Immature natural killer cell (primary cell): ENCODE results near the gene POMT1. TPM values are rescaled to one million over a fixed set of nuclear protein-coding genes. Genes with fewer than 3 reads are reported as not detected.
"Not testable (repeated sequence)": the region's sequence is repeated elsewhere in the genome, so short reads cannot be mapped to it uniquely, and the experiment has no call there.

Source experiments
- DNase-seq, 3 donors: peaks; one replicate each; pipeline ENCODE4 v3.0.0; 2022; ENCODE audit warnings: mixed read lengths in 1 of 3
- H3K27ac Mint-ChIP-seq, 6 donors: one replicate each; pipeline ENCODE4 v1.8.0; 2020; ENCODE audit warnings: mixed read lengths in 6 of 6, mild to moderate bottlenecking in 5 of 6, inconsistent platforms in 4 of 6, moderate library complexity in 3 of 6
- H3K27me3 Mint-ChIP-seq, 3 donors: one replicate each; pipeline ENCODE4 v1.8.0; 2020 to 2021; ENCODE audit warnings: low read depth in 3 of 3, mild to moderate bottlenecking in 3 of 3, mixed read lengths in 3 of 3, moderate library complexity in 3 of 3, inconsistent platforms in 1 of 3
- H3K36me3 Mint-ChIP-seq, 3 donors: one replicate each; pipeline ENCODE4 v1.8.0; 2020; ENCODE audit warnings: mixed read lengths in 3 of 3, inconsistent platforms in 2 of 3, mild to moderate bottlenecking in 2 of 3
- H3K4me1 Mint-ChIP-seq, 2 donors: one replicate each; pipeline ENCODE4 v1.8.0; 2020; ENCODE audit warnings: inconsistent platforms in 2 of 2, mild to moderate bottlenecking in 2 of 2, mixed read lengths in 2 of 2, moderate library complexity in 1 of 2
- H3K4me3 Mint-ChIP-seq, 5 donors: one replicate each; pipeline ENCODE4 v1.8.0; 2020; ENCODE audit warnings: mild to moderate bottlenecking in 5 of 5, mixed read lengths in 5 of 5, inconsistent platforms in 3 of 5, moderate library complexity in 3 of 5
- H3K9me3 Mint-ChIP-seq, 6 donors: one replicate each; pipeline ENCODE4 v1.8.0; 2020; ENCODE audit warnings: mild to moderate bottlenecking in 6 of 6, mixed read lengths in 6 of 6, inconsistent platforms in 4 of 6, moderate library complexity in 3 of 6
- polyA plus RNA-seq, 3 donors: library from polyadenylated mRNA; unstranded; fragments of 300-500 nt; fragmentation: Illumina TruSeq; gene quantifications; one replicate each; pipeline ENCODE4 v1.2.3, GENCODE V29; 2021

POMT1 gene
- polyA plus RNA-seq, 3 donors from 2014 or later, result 4.8 to 10.4 (median 8.0) TPM

GRCh38 chr9:131492070-131492469, 10.6 kb upstream of the POMT1 start:
- H3K9me3 Mint-ChIP-seq, result no peaks in the 10 kb centered on the region
- H3K36me3 Mint-ChIP-seq, result peaks cover 13 to 64% (median 37%) of the 10 kb centered on the region in 3 donors

GRCh38 chr9:131494296-131494870, 8.3 kb upstream of the POMT1 start:
- Mint-ChIP-seq H3K9me3 (no peaks in the 10 kb centered on the region), H3K4me3 (no peak overlapping the region), H3K4me1 (peaks cover 0 to under 1% of the 10 kb centered on the region in 2 donors), H3K27ac (peak overlapping the region in 1 of 6 donors; percentile 35), H3K27me3 (peaks cover 6 to 23% (median 13%) of the 10 kb centered on the region in 3 donors), H3K36me3 (peaks cover 13 to 52% (median 26%) of the 10 kb centered on the region in 3 donors)
- no peak for DNase-seq

More at GRCh38 chr9:131492070-131492469, 10.6 kb upstream of the POMT1 start:
- Mint-ChIP-seq H3K27me3 (peaks cover 3 to 18% (median 17%) of the 10 kb centered on the region in 3 donors), H3K4me1 (peaks cover 0 to 4% of the 10 kb centered on the region in 2 donors), H3K4me3 (no peak overlapping the region), H3K27ac (peak overlapping the region in 2 of 6 donors; percentile 32 to 41)
- DNase-seq, result no peak

DNA sequence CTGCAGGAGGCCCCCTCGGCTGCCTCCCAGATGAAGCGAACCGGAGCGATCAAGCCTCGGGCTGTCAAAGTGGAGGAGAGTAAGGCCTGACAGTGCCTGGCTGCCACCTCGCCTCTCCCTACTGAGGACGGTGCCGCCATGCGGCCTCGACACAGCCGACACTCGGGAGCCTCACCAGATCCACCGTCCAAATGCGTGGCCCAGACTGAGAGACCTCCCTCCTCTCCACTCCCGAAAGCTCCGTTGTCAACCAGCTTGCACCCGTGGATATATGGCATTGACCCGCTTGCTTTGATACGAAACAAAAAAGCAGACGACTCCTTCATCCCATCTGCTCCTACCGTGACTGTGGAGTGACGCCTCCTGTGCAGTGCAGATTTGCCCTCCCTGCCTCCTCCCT, 6.9 kb upstream of the POMT1 start:
- H3K4me3 Mint-ChIP-seq, result no peak overlapping the region
- H3K27ac Mint-ChIP-seq, result peak overlapping the region in 1 of 6 donors; percentile 45
- peaks cover 12 to 14% of the 10 kb centered on the region in 2 donors for H3K4me1 Mint-ChIP-seq
- H3K27me3 Mint-ChIP-seq, result peaks cover 9 to 27% (median 19%) of the 10 kb centered on the region in 3 donors
- no peaks in the 10 kb centered on the region for H3K9me3 Mint-ChIP-seq
- peaks cover 8 to 42% (median 15%) of the 10 kb centered on the region in 3 donors for H3K36me3 Mint-ChIP-seq
- DNase-seq, result no peak

GRCh38 chr9:131496844-131497405, 5.8 kb upstream of the POMT1 start:
- Mint-ChIP-seq H3K4me3 (no peak overlapping the region), H3K9me3 (no peaks in the 10 kb centered on the region), H3K36me3 (peaks cover 5 to 34% (median 10%) of the 10 kb centered on the region in 3 donors), H3K4me1 (peaks cover 21 to 22% of the 10 kb centered on the region in 2 donors), H3K27ac (peak overlapping the region in 1 of 6 donors; percentile 29), H3K27me3 (peaks cover 9 to 27% (median 25%) of the 10 kb centered on the region in 3 donors)
- no peak for DNase-seq

DNA sequence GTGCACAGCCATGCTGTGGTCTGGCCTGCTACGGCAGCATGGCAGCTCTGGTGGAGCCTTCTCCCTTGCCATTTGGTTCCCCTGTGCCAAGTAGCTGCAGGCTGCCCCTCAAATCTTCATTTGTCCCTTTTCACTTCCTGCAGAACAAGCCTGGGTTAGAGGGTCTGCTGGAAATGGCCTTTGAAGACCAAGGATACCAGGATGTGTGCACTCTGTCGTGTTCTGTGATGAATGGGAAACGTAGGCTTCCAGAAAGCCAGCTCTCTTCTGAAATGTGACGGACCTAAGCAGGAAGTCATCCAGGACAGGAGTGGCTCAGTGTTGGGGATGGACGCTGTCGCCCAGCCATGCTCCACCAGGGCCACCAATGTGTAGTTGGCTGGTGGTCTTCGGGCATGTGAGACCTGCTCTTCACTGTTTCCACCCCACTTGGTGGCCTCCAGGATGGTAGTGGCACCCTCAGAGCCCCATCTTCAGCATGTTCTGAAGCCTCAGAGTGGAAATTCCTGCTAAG, 3.4 kb upstream of the POMT1 start:
- peaks cover 16 to 32% (median 17%) of the 10 kb centered on the region in 3 donors for H3K27me3 Mint-ChIP-seq
- H3K36me3 Mint-ChIP-seq, result peaks cover 0 to 17% (median 0%) of the 10 kb centered on the region in 3 donors
- DNase-seq, result no peak
- peaks cover 35% of the 10 kb centered on the region in 2 donors for H3K4me1 Mint-ChIP-seq
- no peak overlapping the region for H3K4me3 Mint-ChIP-seq
- peak overlapping the region; percentile 2 to 83 (median 69) for H3K27ac Mint-ChIP-seq
- H3K9me3 Mint-ChIP-seq, result no peaks in the 10 kb centered on the region

GRCh38 chr9:131500377-131500776, 2.3 kb upstream of the POMT1 start:
- Mint-ChIP-seq H3K4me1 (peaks cover 40 to 45% of the 10 kb centered on the region in 2 donors), H3K9me3 (no peaks in the 10 kb centered on the region), H3K4me3 (peak overlapping the region; percentile 53 to 92 (median 78)), H3K27me3 (peaks cover 16 to 33% (median 17%) of the 10 kb centered on the region in 3 donors), H3K27ac (peak overlapping the region; percentile 31 to 85 (median 80)), H3K36me3 (peaks cover 0 to 14% (median 0%) of the 10 kb centered on the region in 3 donors)
- DNase-seq, result peak; percentile 59 to 63 (median 60)

DNA sequence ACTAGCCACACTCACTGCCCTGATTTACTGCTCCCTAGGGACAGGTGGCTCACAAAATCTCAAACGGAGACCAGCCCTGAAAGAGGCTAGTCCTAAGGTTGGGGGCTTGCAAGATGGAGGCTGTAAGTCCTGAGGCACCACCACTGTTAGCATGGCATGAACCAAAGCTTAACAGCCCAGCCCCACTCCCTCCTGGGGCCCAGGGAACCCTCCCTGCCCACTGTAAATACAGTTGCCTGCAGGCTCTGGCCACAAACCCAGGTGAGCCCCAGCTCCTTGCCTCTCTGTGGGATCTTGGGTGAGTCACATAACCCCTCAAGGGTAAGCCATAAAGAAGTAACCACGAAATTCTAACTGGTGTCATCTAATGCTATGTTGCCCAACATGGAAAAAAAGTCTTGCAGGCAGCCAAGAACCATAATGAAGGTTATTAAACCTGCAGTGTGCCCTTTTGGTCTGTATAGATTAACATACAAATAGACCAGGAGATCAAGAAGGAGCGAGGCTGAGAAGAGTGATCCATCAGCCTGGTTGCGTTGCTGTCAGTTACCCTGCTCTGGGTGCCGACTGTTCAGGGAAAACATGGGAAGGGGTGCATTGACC, 1.7 kb upstream of the POMT1 start:
- H3K36me3 Mint-ChIP-seq, result peaks cover 0 to 11% (median 1%) of the 10 kb centered on the region in 3 donors
- H3K27ac Mint-ChIP-seq, result peak overlapping the region; percentile 31 to 85 (median 80)
- H3K4me3 Mint-ChIP-seq, result peak overlapping the region; percentile 69 to 92 (median 82)
- H3K4me1 Mint-ChIP-seq, result peaks cover 40 to 46% of the 10 kb centered on the region in 2 donors
- peaks cover 14 to 33% (median 17%) of the 10 kb centered on the region in 3 donors for H3K27me3 Mint-ChIP-seq
- peak in 2 of 3 donors; percentile 12 to 17 for DNase-seq
- H3K9me3 Mint-ChIP-seq, result no peaks in the 10 kb centered on the region

- Mint-ChIP-seq H3K9me3 (no peaks in the 10 kb centered on the region), H3K4me3 (peak overlapping the region; percentile 88 to 93 (median 92)), H3K36me3 (peaks cover 0 to 16% (median 4%) of the 10 kb centered on the region in 3 donors), H3K27me3 (peaks cover 10 to 24% (median 14%) of the 10 kb centered on the region in 3 donors), H3K27ac (peak overlapping the region in 5 of 6 donors; percentile 76 to 81 (median 80)), H3K4me1 (peaks cover 40 to 50% of the 10 kb centered on the region in 2 donors)
- peak in 2 of 3 donors; percentile 19 to 20 for DNase-seq
These were observed 1.1 kb downstream of the POMT1 start for GRCh38 chr9:131503626-131504465.

- H3K27me3 Mint-ChIP-seq, result peaks cover 9 to 18% (median 10%) of the 10 kb centered on the region in 3 donors
- no peaks in the 10 kb centered on the region for H3K9me3 Mint-ChIP-seq
- H3K4me3 Mint-ChIP-seq, result peak overlapping the region in 3 of 5 donors; percentile 38 to 52 (median 44)
- peaks cover 5 to 21% (median 9%) of the 10 kb centered on the region in 3 donors for H3K36me3 Mint-ChIP-seq
- DNase-seq, result no peak
- H3K27ac Mint-ChIP-seq, result no peak overlapping the region
- peaks cover 35 to 44% of the 10 kb centered on the region in 2 donors for H3K4me1 Mint-ChIP-seq
These were observed 2.3 kb downstream of the POMT1 start for GRCh38 chr9:131505012-131505411.

GRCh38 chr9:131511416-131511815, 8.7 kb downstream of the POMT1 start:
- no peak overlapping the region for H3K4me3 Mint-ChIP-seq
- DNase-seq, result no peak
- peaks cover 6 to 9% of the 10 kb centered on the region in 2 donors for H3K4me1 Mint-ChIP-seq
- no peaks in the 10 kb centered on the region for H3K9me3 Mint-ChIP-seq
- peaks cover 0 to 2% (median 0%) of the 10 kb centered on the region in 3 donors for H3K27me3 Mint-ChIP-seq
- peaks cover 8 to 41% (median 11%) of the 10 kb centered on the region in 3 donors for H3K36me3 Mint-ChIP-seq
- no peak overlapping the region for H3K27ac Mint-ChIP-seq

- no peaks in the 10 kb centered on the region for H3K9me3 Mint-ChIP-seq
- H3K4me1 Mint-ChIP-seq, result peaks cover 6 to 9% of the 10 kb centered on the region in 2 donors
- H3K36me3 Mint-ChIP-seq, result peaks cover 8 to 38% (median 11%) of the 10 kb centered on the region in 3 donors
- H3K27ac Mint-ChIP-seq, result no peak overlapping the region
- H3K27me3 Mint-ChIP-seq, result peaks cover 0 to 2% (median 0%) of the 10 kb centered on the region in 3 donors
- no peak for DNase-seq
- no peak overlapping the region for H3K4me3 Mint-ChIP-seq
These were observed 9.2 kb downstream of the POMT1 start for GRCh38 chr9:131511880-131512279.

DNA sequence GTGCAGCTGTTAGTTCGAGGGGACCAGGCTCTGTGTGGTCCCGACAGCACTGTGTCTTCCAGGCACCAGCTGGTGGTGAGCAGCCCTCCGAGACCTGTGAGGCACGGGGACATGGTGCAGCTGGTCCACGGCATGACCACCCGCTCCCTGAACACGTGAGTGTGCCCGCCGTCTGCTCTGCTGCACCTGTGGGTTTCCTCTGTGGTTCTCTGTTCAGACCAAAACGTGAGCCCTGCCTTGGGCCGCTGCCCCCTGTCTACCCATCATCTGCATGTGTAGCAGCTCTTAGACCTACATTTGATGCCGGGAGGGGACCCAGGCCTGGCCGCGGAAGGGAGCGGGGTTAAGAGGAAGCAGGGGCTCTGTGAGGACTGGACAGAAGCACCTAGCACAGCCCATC, 10.5 kb downstream of the POMT1 start:
- H3K27ac Mint-ChIP-seq, result peak overlapping the region in 1 of 6 donors; percentile 21
- peak; percentile 19 to 45 (median 24) for DNase-seq
- peaks cover 6 to 9% of the 10 kb centered on the region in 2 donors for H3K4me1 Mint-ChIP-seq
- peak overlapping the region in 1 of 5 donors; percentile 27 for H3K4me3 Mint-ChIP-seq
- no peaks in the 10 kb centered on the region for H3K9me3 Mint-ChIP-seq
- peaks cover 0 to 3% (median 2%) of the 10 kb centered on the region in 3 donors for H3K27me3 Mint-ChIP-seq
- H3K36me3 Mint-ChIP-seq, result peaks cover 12 to 46% (median 17%) of the 10 kb centered on the region in 3 donors

GRCh38 chr9:131515559-131516031, 12.9 kb downstream of the POMT1 start:
- not testable (repeated sequence) for H3K27me3 Mint-ChIP-seq, H3K9me3 Mint-ChIP-seq, H3K27ac Mint-ChIP-seq, H3K4me1 Mint-ChIP-seq, DNase-seq, H3K4me3 Mint-ChIP-seq
- peaks cover 8 to 48% (median 21%) of the 10 kb centered on the region in 3 donors for H3K36me3 Mint-ChIP-seq
